HG03103 (cell line): ENCODE measurements around the gene TAF11L10.
"Not testable (repeated sequence)": the region's sequence is repeated elsewhere in the genome, so short reads cannot be mapped to it uniquely, and the experiment has no call there.

Experiments used
- ATAC-seq: cut with Tn5 transposase; IDR thresholded peaks from one replicate; pipeline ENCODE4 v1.9.1; 2021; ENCODE audit warnings: low read depth; ENCODE audit not compliant: unreplicated experiment

TAF11L10 gene

DNA sequence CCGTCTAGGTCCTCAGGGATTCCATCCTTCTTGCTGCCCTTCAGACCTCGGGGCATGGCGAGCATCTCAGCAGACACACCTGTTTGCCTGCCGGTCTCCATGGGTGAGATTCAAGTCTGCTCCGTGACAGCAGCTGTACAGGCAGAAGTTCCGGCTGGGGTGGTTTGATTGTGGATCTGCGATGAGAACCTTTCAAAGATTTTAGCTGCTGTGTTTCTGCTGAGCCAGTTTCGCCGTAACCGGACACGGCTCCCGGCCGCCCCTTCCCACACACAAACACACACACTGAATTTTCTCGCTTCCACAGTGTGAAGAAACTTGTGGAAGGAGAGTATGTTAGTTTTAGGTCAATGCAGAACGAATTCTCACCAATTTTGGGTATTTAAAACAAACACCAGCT is at the start of gene TAF11L10:
TSS of gene TAF11L10 (minus strand) at position 101 of the 400 bp plus-strand sequence.
- not testable (repeated sequence) for ATAC-seq

DNA sequence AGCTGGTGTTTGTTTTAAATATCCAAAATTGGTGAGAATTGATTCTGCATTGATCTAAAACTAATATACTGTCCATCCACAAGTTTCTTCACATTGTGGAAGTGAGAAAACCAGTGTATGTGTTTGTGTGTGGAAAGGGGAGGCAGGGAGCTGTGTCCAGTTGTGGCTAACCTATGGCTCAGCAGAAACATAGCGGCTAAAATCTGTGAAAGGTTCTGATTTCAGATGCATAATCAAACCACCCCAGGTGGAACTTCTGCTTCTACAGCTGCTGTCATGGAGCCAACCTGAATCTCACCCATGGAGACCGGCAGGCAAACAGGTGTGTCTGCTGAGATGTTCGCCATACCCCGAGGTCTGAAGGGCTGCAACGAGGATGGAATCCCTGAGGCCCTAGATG is 36.5 kb upstream of the TAF11L10 start, which contains the start of gene TAF11L14:
TSS of gene TAF11L14 (plus strand) at position 301 of the 400 bp plus-strand sequence.
- ATAC-seq, result no peak

DNA sequence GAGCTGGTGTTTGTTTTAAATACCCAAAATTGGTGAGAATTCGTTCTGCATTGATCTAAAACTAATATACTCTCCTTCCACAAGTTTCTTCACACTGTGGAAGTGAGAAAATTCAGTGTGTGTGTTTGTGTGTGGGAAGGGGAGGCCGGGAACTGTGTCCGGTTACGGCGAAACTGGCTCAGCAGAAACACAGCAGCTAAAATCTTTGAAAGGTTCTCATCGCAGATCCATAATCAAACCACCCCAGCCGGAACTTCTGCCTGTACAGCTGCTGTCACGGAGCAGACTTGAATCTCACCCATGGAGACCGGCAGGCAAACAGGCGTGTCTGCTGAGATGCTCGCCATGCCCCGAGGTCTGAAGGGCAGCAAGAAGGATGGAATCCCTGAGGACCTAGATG is 34.2 kb upstream of the TAF11L10 start, which contains the start of gene TAF11L13:
TSS of gene TAF11L13 (plus strand) at position 301 of the 400 bp plus-strand sequence.
- ATAC-seq, result not testable (repeated sequence)

DNA sequence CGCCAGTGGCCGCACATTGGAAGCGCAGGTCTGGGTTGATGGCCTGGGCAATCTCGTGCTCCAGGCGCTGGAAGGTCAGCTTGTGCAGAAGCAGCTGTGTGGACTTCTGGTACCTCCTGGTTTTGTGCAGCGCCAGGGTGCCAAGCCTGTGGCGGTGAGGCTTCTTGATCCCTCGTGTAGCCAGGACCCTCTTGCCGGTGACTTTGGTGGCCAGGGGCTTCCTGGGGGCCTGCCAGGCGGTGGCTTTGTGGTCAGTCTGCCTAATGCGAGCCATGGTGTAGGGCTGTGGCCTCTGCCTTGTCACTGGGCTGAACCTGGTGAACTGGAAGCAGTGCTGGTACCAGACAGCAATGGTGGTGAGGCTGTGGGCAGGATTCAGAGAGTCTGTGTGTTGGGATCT is 28.1 kb upstream of the TAF11L10 start:
- ATAC-seq, result no peak

DNA sequence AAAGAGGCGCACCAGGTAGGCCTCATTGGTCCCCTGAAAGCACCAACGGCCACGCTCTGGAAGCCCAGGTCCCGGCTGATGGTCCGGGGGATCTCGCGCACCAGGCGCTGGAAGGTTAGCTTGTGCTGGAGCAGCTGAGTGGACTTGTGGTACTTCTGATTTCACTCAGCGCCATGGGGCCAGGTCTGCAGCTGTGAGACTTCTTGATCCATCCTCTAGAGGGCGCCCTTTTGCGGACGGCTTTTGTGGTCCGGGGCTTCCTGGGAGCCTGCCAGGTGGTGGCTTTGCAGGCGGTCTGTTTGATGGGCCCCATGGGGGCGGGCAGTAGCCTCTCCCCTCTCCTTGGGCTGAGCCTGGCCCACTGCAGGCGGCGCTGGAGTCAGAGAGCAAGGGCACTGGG is 23.0 kb upstream of the TAF11L10 start:
- no peak for ATAC-seq

DNA sequence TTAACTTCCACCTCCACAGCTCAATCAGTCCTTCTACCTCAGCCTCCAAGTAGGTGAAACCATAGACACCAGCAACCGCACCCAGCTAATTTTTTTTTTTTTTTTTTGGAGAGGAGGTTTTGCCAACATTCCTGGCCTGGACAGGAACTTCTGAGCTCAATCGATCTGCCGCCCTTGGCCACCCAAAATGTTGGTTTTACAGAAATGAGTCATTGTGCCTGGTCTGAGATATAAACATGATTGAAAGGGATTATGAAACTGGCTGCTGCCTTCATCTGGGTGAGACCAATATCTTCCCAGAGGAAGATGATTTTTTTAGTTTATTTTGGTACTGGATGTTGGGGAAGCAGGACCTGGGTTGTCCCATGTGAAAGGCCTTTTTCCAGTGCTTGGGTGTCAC is 21.7 kb upstream of the TAF11L10 start:
- ATAC-seq, result no peak

DNA sequence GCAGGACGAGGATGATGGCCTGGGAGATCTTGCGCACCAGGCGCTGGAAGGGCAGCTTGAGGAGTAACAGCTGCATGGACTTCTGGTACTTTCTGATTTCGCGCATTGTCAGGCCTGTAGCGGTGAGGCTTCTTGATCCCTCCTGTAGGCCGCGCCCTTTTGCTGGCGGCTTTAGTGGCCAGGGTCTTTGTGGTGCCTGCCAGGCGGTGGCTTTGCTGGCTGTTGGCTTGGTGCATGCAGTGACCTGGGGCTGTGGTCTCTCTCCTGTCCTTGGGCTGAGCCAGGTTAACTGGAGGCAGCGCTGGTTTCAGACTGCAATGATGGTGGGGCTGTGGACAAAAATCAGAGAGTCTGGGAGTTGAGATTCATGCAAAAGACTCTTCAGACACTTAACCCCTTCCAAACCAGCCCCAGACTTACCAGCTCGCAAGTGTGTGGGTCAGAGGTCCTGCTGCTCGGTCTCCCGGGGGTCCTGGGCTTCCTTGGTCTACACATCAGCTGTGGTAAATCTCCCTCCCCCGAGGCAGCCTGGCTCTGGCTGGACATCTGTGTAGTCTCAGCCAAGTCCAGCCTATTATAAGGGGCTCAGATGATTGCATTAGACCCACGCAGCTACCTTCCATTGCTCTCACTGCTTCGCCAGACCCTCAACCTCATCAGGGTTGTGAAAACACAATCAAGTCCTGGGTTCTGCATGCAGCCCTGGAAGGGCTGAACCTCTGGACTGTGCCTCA is 17.4 kb upstream of the TAF11L10 start:
- ATAC-seq, result no peak

DNA sequence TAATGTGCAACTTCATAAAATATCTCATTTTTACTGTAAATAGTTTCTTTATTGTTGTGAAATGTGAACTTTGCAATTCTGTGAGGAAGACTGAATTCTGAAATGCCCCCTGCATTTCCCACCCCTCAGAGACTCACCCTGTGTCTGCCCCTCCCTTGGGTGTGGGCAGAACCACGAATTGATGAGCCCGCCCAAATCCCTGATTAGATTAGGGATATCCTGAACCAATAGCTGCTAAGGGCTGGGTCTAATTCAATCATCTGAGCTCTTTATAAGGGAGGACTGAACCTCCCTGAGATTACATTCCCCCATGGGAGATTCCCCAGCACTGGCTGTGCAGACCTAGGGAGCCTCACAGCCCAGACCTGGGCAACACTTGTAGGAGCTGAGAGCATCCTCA is 12.5 kb upstream of the TAF11L10 start, which contains the start of gene TAF11L12:
TSS of gene TAF11L12 (plus strand) at position 301 of the 400 bp plus-strand sequence.
- not testable (repeated sequence) for ATAC-seq

DNA sequence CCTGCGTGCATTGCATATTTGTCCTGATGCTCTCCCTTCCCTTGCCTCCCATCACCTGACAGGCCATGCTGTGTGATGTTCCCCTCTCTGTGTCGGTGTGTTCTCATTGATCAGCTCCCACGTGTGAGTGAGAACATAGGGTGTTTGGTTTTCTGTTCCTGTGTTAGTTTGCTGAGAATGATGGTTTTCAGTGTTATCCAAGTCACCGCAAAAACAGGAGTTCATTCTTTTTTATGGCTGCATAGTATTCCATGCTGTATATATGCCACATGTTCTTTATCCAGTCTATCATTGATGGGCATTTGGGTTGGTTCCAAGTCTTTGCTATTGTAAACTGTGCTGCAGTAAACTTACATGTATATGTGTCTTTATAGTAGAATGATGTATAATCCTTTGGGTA is 9.8 kb upstream of the TAF11L10 start:
- not testable (repeated sequence) for ATAC-seq

DNA sequence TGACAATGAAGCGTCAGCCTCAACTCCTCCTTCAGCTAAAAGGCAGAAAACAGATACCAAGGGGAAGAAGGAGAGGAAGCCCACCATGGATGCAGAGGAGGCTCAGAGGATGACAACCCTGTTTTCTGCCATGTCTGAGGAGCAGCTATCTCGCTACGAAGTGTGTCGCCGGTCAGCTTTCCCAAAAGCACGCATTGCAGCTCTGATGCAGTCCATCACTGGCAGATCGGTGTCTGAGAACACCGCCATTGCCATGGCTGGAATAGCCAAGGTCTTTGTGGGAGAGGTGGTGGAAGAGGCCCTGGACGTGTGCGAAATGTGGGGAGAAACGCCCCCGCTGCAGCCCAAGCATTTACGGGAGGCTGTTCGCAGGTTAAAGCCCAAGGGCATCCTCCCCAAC is 7.3 kb upstream of the TAF11L10 start:
- ATAC-seq, result no peak

DNA sequence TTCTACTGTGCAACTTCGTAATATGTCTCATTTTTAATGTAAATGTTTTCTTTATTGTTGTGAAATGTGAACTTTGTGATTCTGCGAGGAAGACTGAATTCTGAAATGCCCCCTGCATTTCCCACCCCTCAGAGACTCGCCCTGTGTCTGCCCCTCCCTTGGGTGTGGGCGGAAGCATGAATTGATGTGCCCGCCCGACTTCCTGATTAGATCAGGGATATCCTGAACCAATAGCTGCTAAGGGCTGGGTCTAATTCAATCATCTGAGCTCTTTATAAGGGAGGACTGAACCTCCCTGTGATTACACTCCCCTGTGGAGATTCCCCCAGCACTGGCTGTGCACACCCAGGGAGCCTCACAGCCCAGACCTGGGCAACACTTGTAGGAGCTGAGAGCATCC is 6.3 kb upstream of the TAF11L10 start, which contains the start of gene TAF11L11:
TSS of gene TAF11L11 (plus strand) at position 304 of the 400 bp plus-strand sequence.
- ATAC-seq, result not testable (repeated sequence)

DNA sequence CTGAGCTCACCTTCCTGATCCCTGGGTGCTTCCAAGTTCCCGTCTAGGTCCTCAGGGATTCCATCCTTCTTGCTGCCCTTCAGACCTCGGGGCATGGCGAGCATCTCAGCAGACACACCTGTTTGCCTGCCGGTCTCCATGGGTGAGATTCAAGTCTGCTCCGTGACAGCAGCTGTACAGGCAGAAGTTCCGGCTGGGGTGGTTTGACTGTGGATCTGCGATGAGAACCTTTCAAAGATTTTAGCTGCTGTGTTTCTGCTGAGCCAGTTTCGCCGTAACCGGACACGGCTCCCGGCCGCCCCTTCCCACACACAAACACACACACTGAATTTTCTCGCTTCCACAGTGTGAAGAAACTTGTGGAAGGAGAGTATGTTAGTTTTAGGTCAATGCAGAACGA is 3.4 kb downstream of the TAF11L10 start, which contains the start of gene TAF11L9:
TSS of gene TAF11L9 (minus strand) at position 140 of the 400 bp plus-strand sequence.
- ATAC-seq, result not testable (repeated sequence)

DNA sequence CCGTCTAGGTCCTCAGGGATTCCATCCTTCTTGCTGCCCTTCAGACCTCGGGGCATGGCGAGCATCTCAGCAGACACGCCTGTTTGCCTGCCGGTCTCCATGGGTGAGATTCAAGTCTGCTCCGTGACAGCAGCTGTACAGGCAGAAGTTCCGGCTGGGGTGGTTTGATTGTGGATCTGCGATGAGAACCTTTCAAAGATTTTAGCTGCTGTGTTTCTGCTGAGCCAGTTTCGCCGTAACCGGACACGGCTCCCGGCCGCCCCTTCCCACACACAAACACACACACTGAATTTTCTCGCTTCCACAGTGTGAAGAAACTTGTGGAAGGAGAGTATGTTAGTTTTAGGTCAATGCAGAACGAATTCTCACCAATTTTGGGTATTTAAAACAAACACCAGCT is 6.8 kb downstream of the TAF11L10 start, which contains the start of gene TAF11L8:
TSS of gene TAF11L8 (minus strand) at position 101 of the 400 bp plus-strand sequence.
- not testable (repeated sequence) for ATAC-seq

DNA sequence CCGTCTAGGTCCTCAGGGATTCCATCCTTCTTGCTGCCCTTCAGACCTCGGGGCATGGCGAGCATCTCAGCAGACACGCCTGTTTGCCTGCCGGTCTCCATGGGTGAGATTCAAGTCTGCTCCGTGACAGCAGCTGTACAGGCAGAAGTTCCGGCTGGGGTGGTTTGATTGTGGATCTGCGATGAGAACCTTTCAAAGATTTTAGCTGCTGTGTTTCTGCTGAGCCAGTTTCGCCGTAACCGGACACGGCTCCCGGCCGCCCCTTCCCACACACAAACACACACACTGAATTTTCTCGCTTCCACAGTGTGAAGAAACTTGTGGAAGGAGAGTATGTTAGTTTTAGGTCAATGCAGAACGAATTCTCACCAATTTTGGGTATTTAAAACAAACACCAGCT is 12.0 kb downstream of the TAF11L10 start, which contains the start of gene TAF11L7:
TSS of gene TAF11L7 (minus strand) at position 101 of the 400 bp plus-strand sequence.
- not testable (repeated sequence) for ATAC-seq
